ENCODE data around the gene TBX10.
A peak's percentile ranks its signal among the peaks of the same experiment; 100 is the strongest.
"Not testable (repeated sequence)": the region's sequence is repeated elsewhere in the genome, so short reads cannot be mapped to it uniquely, and the experiment has no call there.

Gene TBX10

DNA sequence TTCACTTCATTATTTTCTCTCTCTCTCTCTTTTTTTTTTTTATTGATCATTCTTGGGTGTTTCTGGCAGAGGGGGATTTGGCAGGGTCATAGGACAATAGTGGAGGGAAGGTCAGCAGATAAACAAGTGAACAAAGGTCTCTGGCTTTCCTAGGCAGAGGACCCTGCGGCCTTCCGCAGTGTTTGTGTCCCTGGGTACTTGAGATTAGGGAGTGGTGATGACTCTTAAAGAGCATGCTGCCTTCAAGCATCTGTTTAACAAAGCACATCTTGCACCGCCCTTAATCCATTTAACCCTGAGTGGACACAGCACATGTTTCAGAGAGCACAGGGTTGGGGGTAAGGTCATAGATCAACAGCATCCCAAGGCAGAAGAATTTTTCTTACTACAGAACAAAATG lies 42.1 kb downstream of the TBX10 start:
- DNase-seq, result not testable (repeated sequence)

DNA sequence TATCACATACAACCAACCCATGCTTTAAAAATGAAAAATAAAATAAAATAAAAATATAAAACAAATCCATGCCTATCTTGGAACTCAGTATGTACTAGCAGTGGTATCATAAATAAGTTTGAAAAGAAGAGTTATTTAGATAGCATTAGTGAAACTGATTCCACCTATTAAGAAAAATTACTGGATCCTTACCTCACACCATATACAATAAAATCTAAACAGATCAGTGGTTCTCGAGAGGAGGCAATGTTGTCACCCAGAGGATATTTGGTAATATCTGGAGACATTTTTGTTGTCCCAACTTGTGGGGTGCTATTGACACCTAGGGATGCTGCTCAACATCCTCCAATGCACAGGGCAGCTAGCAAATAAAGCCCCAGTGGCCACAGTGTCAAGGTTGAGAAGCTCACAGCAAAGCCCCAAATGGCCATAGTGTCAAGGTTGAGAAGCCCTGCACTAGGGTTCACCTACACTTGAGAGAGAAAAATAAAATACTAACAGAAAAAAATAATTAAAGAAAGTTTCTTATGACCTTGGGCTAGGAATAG lies 42.7 kb downstream of the TBX10 start:
- DNase-seq, result no peak

DNA sequence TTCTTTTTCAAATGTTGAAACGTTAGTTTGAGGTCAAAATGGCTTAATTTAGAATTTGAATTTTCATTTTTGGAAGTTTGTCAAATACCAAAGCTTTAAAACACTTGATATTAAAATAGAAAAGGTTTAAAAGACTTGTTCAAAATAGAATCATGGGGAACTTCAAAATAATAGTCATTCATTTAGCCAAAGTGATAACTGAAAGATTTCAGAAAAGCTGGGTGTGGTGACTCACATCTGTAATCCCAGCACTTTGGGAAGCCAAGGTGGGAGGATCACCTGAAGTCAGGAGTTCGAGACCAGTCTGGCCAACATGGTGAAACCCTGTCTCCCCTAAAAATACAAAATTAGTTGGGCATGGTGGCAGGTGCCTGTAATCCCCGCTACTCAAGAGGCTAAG lies 45.1 kb downstream of the TBX10 start:
- no peak for DNase-seq

DNA sequence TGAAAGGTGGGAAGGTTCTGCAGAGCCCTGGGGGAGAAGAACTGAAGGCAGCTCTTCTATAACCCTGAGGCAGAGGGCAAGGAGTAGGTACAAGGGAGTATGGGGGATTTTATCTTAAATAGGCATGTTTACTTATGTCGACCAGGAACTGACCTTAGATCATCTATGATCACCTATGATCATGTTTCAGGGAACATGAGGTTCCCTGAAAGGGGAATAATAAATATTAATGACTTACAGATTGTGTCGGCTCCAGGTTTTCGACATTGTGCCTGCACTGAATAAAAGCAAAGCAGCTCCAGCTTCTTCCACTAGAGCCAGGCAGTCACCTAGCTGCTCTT lies 46.0 kb downstream of the TBX10 start:
- DNase-seq, result no peak

DNA sequence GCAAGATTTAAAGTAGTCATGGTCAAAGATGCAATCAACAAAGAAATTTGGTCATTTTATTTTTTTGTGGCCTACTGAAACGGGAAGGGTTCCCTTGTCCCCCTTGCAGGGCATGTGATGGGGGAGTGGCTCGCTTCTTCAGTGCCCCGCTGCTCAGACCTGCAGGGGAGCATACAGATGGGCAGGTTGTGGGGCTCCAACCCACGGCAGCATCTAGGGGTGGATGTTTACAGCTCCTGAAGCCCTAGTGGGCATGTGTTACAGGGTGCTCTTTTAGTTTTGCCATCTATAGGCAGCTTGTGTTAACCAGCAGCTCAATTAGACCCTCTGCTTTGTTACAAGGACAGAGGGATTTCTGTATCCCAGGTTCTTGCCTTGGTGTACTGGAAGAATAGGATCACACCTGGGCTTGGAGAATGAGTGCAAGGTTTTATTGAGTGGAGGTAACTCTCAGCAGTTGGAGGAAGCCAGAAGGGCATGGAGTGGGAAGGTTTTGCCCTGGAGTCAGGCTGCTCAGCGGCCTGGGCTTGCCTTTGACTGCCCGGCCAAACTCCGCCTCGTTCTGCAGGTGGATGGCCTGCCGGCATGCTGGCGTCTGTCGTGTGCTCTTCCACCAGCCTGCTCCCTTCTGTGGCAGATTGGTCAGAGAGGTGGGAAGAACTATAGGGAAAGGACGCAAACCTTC lies 46.5 kb downstream of the TBX10 start:
- no peak for DNase-seq

DNA sequence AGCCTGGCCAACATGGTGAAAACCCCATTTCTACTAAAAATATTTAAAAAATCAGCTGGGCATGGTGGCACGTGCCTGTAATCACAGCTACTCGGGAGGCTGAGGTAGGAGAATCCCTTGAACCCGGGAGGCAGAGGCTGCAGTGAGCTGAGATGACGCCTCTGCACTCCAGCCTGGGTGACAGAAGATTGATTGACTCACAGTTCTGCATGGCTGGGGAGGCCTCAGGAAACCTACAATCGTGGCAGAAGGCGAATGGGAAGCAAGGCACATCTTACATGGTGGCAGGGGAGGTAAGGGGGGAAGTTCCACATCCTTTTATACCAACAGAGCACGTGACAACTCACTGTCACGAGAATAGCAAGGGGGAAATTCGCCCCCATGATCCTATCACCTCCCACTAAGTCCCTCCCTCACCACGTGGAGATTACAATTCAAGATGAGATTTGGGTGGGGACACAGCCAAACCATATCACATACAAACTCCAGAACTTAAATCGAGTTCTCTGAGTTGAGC lies 50.6 kb downstream of the TBX10 start:
- DNase-seq, result not testable (repeated sequence)

DNA sequence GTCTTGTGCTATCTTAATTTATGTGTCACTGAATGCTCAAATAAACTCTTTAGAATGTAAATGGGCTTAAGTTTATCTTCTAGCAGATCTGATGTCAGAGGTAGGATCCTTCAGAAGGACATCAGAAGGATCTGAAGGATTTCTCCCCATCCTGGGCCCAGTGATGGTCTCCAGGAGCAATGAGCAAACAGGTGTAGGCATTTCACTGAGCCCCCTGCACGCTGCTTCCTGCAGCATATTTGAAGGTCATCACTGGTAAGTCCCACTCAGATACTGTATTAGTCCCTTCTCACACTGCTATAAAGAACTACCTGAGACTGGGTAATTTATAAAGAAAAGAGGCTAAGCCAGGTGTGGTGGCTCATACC lies 51.4 kb downstream of the TBX10 start:
- no peak for DNase-seq

DNA sequence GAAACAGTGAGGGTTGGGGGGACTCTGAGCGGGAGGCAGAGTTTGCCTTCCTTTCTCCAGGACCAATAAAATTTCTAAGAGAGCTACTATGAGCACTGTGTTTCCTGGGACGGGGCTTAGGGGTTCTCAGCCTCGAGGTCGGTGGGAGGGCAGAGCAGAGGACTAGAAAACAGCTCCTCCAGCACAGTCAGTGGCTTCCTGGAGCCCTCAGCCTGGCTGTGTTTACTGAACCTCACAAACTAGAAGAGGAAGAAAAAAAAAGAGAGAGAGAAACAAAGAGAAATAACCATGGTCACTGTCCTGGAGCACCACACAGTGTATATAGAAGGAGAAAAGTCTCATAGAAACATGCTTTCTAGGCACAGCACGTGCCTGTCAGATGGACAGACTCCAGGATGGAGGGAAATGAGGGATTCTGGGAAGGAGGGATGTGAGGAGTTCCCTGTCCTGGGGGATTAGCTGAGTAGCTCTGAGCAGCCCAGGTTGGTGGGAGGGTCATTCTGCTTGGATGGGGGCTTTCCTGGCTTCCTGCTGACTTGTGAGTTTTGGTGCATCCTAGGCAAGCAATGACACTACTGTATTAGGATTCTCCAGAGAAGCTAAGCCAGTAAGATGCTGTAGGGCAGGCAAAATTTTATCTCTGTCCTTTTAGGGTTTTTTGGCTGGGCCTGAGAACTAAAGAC lies 52.9 kb downstream of the TBX10 start:
- DNase-seq, result no peak

DNA sequence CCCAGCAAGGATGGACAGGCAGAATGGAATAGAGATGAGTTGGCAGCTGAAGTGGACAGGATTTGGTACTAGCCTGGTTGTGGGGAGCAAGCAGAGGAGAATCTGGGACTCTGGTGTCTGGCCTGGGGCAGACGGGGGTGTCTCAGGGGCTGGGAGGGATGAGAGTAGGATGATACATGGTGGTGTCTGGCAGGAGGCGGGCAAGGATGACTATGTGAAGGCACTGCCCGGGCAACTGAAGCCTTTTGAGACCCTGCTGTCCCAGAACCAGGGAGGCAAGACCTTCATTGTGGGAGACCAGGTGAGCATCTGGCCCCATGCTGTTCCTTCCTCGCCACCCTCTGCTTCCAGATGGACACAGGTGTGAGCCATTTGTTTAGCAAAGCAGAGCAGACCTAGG lies 53.7 kb downstream of the TBX10 start:
- no peak for DNase-seq

DNA sequence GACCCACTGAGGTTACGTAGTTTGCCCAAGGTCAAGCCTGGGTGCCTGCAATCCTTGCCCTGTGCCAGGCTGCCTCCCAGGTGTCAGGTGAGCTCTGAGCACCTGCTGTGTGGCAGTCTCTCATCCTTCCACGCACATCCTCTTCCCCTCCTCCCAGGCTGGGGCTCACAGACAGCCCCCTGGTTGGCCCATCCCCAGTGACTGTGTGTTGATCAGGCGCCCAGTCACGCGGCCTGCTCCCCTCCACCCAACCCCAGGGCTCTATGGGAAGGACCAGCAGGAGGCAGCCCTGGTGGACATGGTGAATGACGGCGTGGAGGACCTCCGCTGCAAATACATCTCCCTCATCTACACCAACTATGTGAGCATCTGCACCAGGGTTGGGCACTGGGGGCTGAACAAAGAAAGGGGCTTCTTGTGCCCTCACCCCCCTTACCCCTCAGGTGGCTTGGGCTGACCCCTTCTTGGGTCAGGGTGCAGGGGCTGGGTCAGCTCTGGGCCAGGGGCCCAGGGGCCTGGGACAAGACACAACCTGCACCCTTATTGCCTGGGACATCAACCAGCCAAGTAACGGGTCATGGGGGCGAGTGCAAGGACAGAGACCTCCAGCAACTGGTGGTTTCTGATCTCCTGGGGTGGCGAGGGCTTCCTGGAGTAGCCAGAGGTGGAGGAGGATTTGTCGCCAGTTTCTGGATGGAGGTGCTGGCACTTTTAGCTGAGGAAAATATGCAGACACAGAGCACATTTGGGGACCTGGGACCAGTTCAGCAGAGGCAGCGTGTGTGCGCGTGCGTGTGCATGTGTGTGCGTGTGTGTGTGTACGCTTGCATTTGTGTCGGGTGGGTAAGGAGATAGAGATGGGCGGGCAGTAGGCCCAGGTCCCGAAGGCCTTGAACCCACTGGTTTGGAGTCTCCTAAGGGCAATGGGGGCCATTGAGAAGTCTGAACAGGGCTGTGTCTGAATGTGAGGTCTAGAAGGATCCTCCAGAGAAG lies 54.4 kb downstream of the TBX10 start:
- DNase-seq, result no peak

DNA sequence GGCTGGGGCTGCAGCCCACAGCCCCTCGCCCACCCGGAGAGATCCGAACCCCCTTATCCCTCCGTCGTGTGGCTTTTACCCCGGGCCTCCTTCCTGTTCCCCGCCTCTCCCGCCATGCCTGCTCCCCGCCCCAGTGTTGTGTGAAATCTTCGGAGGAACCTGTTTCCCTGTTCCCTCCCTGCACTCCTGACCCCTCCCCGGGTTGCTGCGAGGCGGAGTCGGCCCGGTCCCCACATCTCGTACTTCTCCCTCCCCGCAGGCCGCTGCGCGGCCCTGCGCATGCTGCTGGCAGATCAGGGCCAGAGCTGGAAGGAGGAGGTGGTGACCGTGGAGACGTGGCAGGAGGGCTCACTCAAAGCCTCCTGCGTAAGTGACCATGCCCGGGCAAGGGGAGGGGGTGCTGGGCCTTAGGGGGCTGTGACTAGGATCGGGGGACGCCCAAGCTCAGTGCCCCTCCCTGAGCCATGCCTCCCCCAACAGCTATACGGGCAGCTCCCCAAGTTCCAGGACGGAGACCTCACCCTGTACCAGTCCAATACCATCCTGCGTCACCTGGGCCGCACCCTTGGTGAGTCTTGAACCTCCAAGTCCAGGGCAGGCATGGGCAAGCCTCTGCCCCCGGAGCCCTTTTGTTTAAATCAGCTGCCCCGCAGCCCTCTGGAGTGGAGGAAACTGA lies 55.2 kb downstream of the TBX10 start:
- peak; percentile 56 to 69 for DNase-seq

DNA sequence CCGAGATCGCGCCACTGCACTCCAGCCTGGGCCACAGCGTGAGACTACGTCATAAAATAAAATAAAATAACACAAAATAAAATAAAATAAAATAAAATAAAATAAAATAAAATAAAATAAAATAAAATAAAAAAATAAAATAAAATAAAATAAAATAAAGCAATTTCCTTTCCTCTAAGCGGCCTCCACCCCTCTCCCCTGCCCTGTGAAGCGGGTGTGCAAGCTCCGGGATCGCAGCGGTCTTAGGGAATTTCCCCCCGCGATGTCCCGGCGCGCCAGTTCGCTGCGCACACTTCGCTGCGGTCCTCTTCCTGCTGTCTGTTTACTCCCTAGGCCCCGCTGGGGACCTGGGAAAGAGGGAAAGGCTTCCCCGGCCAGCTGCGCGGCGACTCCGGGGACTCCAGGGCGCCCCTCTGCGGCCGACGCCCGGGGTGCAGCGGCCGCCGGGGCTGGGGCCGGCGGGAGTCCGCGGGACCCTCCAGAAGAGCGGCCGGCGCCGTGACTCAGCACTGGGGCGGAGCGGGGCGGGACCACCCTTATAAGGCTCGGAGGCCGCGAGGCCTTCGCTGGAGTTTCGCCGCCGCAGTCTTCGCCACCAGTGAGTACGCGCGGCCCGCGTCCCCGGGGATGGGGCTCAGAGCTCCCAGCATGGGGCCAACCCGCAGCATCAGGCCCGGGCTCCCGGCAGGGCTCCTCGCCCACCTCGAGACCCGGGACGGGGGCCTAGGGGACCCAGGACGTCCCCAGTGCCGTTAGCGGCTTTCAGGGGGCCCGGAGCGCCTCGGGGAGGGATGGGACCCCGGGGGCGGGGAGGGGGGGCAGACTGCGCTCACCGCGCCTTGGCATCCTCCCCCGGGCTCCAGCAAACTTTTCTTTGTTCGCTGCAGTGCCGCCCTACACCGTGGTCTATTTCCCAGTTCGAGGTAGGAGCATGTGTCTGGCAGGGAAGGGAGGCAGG lies 56.0 kb downstream of the TBX10 start, which contains the start of gene GSTP1:
TSS of gene GSTP1 (plus strand) at position 566 of the 958 bp plus-strand sequence. CDS start at position 598, 32 bp downstream.
- peak; percentile 79 to 86 for DNase-seq

DNA sequence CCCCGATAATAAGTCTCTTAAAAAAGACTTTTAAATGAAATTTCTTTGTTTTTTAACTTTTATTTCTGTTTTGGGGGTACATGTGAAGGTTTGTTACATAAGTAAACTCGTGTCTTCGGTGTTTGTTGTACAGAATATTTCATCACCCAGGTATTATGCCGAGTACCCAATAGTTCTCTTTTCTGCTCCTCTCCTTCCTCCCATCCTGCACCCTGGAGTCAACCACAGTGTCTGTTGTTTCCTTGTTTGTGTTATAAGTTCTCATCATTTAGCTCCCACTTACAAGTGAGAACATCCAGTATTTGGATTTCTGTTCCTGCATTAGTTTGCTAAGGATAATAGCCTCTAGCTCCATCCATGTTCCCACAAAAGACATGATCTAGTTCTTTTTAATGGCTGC lies 57.6 kb downstream of the TBX10 start:
- DNase-seq, result no peak

DNA sequence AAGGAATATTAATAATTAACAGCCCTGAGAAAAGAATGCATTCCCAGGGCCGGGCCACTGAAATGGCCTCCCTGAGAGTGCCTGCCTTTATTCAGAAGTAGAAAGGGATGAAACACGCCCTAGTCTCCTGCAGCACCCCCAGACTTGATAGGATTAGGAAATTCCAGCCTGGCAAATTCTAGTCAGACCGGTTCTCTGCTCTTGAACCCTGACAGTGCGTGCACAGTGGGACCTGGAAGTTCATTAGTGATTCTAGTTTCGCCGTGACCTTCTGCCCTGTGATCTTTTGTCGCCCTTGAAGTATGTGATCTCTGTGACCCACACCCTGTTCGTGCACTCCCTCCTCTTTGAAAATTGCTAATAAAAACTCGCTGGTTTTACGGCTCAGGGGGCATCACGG lies 58.1 kb downstream of the TBX10 start:
- DNase-seq, result no peak
